ENCODE results near the gene SH3RF3.

Gene SH3RF3

DNA sequence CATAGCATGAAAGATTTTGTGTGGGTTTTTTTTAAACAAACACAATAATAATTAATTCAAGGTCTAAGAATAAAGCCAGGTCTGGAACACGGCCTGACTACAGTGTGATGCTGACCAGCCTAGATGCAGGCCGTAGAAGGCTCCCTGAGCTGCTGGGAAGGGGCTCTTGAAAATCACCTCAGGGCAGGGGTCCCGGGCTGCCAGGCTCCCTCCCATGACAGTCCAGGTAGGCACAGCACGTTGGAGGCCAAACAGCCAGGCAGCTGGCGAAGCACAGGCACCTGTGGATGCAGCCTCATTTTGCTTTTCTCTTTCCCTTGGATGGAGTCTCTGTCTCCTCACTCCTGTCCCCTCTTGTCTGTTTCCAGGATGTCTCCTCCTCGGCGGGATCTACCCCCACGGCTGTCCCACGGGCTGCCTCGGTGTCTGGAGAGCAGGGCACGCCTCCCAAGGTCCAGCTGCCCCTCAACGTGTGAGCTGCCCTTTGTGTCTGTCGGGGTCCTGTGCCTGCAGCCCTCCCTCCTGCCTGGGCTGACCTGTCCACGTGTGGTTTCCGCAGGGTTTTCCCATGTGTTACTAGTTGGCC lies 290.3 kb downstream of the SH3RF3 start:
- H3K9me3 Mint-ChIP-seq = no peaks in the 10 kb centered on the region
- no peak overlapping the region for H3K4me3 Mint-ChIP-seq
- no peaks in the 10 kb centered on the region for H3K27me3 Mint-ChIP-seq (ENCODE audit: low read depth, poor library complexity)
- no peak for DNase-seq
- TF ChIP-seq, protein P1, sequence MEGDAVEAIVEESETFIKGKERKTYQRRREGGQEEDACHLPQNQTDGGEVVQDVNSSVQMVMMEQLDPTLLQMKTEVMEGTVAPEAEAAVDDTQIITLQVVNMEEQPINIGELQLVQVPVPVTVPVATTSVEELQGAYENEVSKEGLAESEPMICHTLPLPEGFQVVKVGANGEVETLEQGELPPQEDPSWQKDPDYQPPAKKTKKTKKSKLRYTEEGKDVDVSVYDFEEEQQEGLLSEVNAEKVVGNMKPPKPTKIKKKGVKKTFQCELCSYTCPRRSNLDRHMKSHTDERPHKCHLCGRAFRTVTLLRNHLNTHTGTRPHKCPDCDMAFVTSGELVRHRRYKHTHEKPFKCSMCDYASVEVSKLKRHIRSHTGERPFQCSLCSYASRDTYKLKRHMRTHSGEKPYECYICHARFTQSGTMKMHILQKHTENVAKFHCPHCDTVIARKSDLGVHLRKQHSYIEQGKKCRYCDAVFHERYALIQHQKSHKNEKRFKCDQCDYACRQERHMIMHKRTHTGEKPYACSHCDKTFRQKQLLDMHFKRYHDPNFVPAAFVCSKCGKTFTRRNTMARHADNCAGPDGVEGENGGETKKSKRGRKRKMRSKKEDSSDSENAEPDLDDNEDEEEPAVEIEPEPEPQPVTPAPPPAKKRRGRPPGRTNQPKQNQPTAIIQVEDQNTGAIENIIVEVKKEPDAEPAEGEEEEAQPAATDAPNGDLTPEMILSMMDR (IDR thresholded peaks at IDR 0.05) = no peak
- no peak overlapping the region for H3K27ac Mint-ChIP-seq
- peaks cover 66% of the 10 kb centered on the region for H3K4me1 Mint-ChIP-seq
- peaks cover 15% of the 10 kb centered on the region for H3K36me3 Mint-ChIP-seq (ENCODE audit: low read depth)

DNA sequence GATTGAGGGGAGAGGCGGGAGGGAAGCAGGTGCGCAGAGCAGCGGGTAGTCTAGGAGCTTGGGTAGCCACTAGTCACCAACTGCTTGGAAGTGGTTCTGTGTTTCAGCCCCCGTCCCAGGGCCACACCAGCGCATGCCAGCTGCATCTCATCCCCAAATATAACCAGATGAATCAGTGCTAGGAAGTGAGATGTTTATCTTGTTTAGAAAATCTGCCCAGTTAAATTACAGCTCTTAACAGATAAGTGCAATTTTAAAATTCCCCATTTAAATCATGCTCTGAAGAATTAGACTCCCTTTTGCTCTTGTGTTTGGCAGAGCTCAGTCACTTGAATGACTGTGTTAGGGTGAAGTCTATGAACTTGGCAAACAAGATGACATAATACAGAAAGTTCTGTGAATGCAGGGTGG lies 291.0 kb downstream of the SH3RF3 start:
- peaks cover 3% of the 10 kb centered on the region for H3K27me3 Mint-ChIP-seq (ENCODE audit: low read depth, poor library complexity)
- no peak for DNase-seq
- H3K4me3 Mint-ChIP-seq = no peak overlapping the region
- no peaks in the 10 kb centered on the region for H3K9me3 Mint-ChIP-seq
- no peak overlapping the region for H3K27ac Mint-ChIP-seq
- TF ChIP-seq, protein P1 (IDR thresholded peaks at IDR 0.05) = no peak
- H3K4me1 Mint-ChIP-seq = peaks cover 59% of the 10 kb centered on the region
- H3K36me3 Mint-ChIP-seq (ENCODE audit: low read depth) = peaks cover 22% of the 10 kb centered on the region

DNA sequence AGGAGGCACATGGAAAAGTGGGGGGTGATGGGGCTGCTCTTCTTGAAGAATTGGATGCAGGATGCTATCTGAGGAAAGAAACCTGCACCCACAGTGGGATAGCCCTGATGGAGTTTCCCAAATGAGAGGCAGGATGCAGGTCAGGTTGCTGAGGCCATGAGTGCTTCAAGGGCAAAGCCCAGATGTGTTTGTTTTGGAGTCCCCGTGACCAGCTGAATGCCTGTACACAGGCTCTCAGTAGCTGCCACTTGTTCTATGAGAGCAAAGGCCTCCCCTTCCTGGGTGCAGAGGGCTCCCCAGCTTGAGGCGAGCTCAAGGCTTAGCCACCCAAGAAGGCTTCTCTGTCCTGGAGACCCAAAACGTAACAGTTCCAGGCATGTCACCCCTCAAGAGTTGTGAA lies 292.1 kb downstream of the SH3RF3 start:
- TF ChIP-seq, protein P1 (IDR thresholded peaks at IDR 0.05) = no peak
- Mint-ChIP-seq H3K27ac (no peak overlapping the region), H3K4me1 (peaks cover 48% of the 10 kb centered on the region), H3K36me3 (ENCODE audit: low read depth) (peaks cover 25% of the 10 kb centered on the region), H3K27me3 (ENCODE audit: low read depth, poor library complexity) (peaks cover 3% of the 10 kb centered on the region), H3K4me3 (no peak overlapping the region), H3K9me3 (no peaks in the 10 kb centered on the region)
- DNase-seq = no peak

DNA sequence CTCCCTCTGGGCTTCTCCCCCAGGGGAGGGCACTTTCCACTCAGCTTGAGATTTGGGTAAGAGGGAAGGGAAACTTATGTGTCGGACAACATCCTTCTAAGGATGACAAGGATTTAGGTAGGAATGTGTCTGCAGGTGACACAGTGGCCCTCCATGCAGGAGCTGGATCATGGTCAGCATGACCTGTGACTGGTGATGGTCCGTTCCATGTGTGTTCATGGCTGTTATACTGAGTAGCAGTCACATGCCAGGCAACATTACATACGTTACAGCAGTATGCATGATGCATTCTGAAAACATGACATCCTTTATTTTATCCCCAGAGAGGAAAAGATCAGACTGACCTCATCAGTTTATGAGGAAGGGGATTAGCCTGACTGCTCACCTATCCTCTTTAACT lies 292.6 kb downstream of the SH3RF3 start:
- Mint-ChIP-seq H3K4me1 (peaks cover 42% of the 10 kb centered on the region), H3K27me3 (ENCODE audit: low read depth, poor library complexity) (peaks cover 3% of the 10 kb centered on the region), H3K4me3 (no peak overlapping the region), H3K36me3 (ENCODE audit: low read depth) (peaks cover 31% of the 10 kb centered on the region), H3K27ac (no peak overlapping the region), H3K9me3 (no peaks in the 10 kb centered on the region)
- TF ChIP-seq, protein P1 (IDR thresholded peaks at IDR 0.05) = no peak
- DNase-seq = no peak

DNA sequence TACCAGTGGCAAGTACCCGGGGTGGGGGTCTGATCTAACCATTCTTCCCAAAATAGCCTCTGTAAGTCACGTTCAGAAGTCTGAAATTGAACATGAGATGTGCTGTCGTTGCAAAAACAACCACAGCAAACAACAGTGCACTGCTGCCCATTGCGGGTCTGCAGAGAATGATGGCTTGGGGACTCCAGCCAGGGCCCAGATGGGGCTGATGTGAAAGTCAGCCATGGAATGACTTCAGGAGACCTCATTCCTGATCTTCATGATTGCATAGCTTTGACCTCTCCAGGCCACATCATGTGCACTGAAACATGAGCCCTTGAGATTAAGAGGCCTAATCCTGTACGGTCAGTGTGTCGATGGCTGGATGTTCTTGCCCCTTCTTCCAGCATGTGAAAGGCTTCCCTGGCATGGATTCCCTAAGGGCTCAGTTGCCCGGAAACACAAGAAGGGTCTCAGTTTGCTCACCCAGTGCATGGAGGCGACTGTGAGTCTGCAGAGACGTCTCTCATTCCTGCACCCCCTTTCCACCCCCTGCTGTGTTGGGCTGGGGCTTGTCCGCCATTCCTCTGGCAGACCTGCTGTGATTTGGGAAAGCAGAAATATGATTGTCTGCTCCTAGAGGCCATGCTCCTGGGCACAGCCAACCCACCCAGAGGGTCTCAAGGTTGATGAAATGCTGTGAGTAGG lies 293.2 kb downstream of the SH3RF3 start:
- Mint-ChIP-seq H3K9me3 (no peaks in the 10 kb centered on the region), H3K27me3 (ENCODE audit: low read depth, poor library complexity) (peaks cover 3% of the 10 kb centered on the region), H3K27ac (no peak overlapping the region), H3K4me1 (peaks cover 36% of the 10 kb centered on the region), H3K4me3 (no peak overlapping the region), H3K36me3 (ENCODE audit: low read depth) (peaks cover 32% of the 10 kb centered on the region)
- TF ChIP-seq, protein P1 (IDR thresholded peaks at IDR 0.05) = no peak
- no peak for DNase-seq
